Thymus (tissue), 11 donors: Measurements from ENCODE around the gene TTYH2. TPM values are rescaled to one million over a fixed set of nuclear protein-coding genes. Genes with fewer than 3 reads are reported as not detected.

Experiments used
- DNase-seq, 9 donors: peaks; one replicate each; pipeline ENCODE4 v3.0.0-alpha.2; 2013; ENCODE audit warnings: low spot score in 9 of 9, low read depth in 6 of 9, missing footprints in 1 of 9
- H3K27ac ChIP-seq, 2 donors: one replicate each; pipeline ENCODE4 v1.5.1; 2013; ENCODE audit warnings: control low read depth in 1 of 2, low read depth in 1 of 2, low read length in 1 of 2, mild to moderate bottlenecking in 1 of 2, moderate library complexity in 1 of 2
- H3K27me3 ChIP-seq, 2 donors: one replicate each; pipeline ENCODE4 v1.5.1; 2013; ENCODE audit warnings: low read length in 1 of 2; ENCODE audit not compliant: control insufficient read depth in 2 of 2, insufficient read depth in 1 of 2
- H3K36me3 ChIP-seq, 2 donors: one replicate each; pipeline ENCODE4 v1.5.1; 2013; ENCODE audit warnings: low read length in 1 of 2, mild to moderate bottlenecking in 1 of 2, moderate library complexity in 1 of 2; ENCODE audit not compliant: control insufficient read depth in 2 of 2, insufficient read depth in 2 of 2
- H3K4me1 ChIP-seq, 2 donors: one replicate each; pipeline ENCODE4 v1.5.1; 2013; ENCODE audit warnings: low read length in 2 of 2; ENCODE audit not compliant: control insufficient read depth in 2 of 2, insufficient read depth in 2 of 2
- H3K4me3 ChIP-seq, 2 donors: one replicate each; pipeline ENCODE4 v1.5.1; 2013; ENCODE audit warnings: low read length in 2 of 2, control low read depth in 1 of 2, mild to moderate bottlenecking in 1 of 2
- H3K9me3 ChIP-seq, 2 donors: one replicate each; pipeline ENCODE4 v1.5.1; 2013; ENCODE audit warnings: low read length in 1 of 2, mild to moderate bottlenecking in 1 of 2; ENCODE audit not compliant: control insufficient read depth in 2 of 2, insufficient read depth in 1 of 2
- WGBS: extraction: QIAGEN DNeasy Blood & Tissue Kit; methylation state at CpG from one replicate; pipeline ENCODE4 v1.1.7; 2013; 5-methylcytosine and 5-hydroxymethylcytosine counted together
- polyA plus RNA-seq: library from polyadenylated mRNA; stranded (reverse); fragments of 200-250 nt; gene quantifications from one replicate; pipeline ENCODE4 v1.2.3, GENCODE V29; 2013
- total RNA-seq: library from RNA; stranded (reverse); fragments of 120-200 nt; gene quantifications from one replicate; pipeline ENCODE4 v1.2.4, GENCODE V29; 2013
- donor health status: healthy.

Gene TTYH2
- total and polyA plus RNA-seq, 2 donors = 4.9 to 8.7 TPM

DNA sequence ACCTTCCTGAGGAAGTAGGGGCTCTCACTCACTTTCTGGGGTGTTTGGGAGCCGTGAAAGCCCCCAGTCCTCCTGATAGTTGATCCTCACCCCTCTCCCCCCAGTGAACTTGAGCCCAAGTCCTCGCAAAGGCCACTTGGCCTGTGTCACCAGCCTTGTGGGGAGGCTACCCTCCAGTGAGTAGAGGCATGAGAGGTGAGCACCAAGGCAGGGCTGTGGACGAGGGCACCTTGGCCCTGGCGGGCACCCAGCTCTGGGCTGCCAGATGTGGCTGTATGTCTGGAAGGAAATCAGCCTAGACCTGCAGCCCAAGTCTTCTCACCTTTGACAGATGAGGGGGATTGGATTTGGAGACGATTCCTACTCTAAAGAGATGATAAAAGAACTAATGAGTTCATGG lies 3.1 kb downstream of the TTYH2 start:
- Histone ChIP-seq H3K27ac (no peak overlapping the region), H3K36me3 (peaks cover 0 to under 1% of the 10 kb centered on the region in 2 donors), H3K27me3 (peaks cover 18 to 39% of the 10 kb centered on the region in 2 donors), H3K4me1 (peaks cover 17 to 57% of the 10 kb centered on the region in 2 donors), H3K4me3 (no peak overlapping the region), H3K9me3 (peaks cover 0 to 3% of the 10 kb centered on the region in 2 donors)
- DNase-seq = no peak
- 97% methylated on average over 5 of the region's 5 CpGs for WGBS

DNA sequence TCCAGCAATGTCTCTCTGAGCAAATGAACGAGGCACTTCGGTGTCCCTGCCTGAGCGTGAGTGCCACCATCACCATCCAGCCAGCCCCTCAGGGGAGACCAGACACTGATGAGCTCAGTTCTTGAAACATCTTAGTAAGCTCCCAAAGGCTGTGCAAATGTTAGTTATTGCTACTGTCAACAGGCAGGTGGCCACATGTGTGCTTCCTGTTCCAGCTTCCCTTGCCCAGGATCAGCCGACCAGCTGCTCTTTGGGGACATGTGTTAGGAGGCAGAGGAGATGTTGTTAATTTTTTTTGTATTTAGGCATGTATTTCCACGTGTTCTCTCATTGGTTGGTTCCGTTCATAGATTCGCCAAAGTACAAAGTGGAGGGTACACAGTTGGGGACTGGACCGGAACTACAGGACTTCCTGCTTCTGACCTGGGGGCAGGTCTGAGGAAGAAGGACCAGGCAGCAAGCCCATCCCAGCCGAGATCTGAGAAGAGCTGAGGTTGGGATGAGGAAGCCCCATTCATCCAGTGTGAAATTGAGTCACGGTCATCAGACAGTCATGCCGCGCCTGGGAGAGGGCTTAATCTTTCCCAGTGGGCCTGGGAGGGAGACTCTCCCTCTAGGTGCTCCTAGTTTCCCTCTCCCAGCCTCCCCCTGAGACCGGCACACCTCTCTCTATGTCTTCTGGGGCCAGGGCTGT lies 3.8 kb downstream of the TTYH2 start:
- no peak for DNase-seq

DNA sequence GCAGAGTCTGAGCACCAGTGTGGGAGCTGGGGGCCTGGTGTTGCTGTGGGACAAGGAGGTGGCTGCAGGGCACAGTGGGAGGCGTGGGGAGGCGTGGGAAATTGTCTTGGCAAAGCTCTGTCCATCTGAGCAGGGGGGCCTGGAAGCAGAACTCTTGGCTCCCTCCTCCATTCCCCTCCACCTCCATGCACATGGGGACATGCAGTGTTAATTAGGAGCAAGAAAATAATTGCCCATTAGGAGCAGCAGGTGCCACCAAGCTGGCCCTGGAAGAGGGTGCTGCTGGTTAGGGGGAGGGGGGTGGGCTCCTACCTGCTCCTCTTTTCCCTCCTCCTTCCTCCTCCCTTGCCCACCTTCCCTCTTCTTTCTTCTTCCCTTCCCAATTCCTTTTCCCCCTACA lies 4.5 kb downstream of the TTYH2 start:
- no peak overlapping the region for H3K4me3 ChIP-seq
- 96% methylated on average over 2 of the region's 2 CpGs for WGBS
- no peak for DNase-seq
- H3K27me3 ChIP-seq = peaks cover 7 to 26% of the 10 kb centered on the region in 2 donors
- no peak overlapping the region for H3K27ac ChIP-seq
- H3K4me1 ChIP-seq = peaks cover 15 to 44% of the 10 kb centered on the region in 2 donors
- peaks cover 0 to 3% of the 10 kb centered on the region in 2 donors for H3K9me3 ChIP-seq
- H3K36me3 ChIP-seq = no peaks in the 10 kb centered on the region

More for the DNA sequence above, 3.8 kb downstream of the TTYH2 start:
- H3K4me3 ChIP-seq = no peak overlapping the region
- H3K27ac ChIP-seq = no peak overlapping the region
- peaks cover 13 to 33% of the 10 kb centered on the region in 2 donors for H3K27me3 ChIP-seq
- WGBS = 79% methylated on average over 13 of the region's 13 CpGs
- H3K4me1 ChIP-seq = peaks cover 17 to 51% of the 10 kb centered on the region in 2 donors
- no peaks in the 10 kb centered on the region for H3K36me3 ChIP-seq
- H3K9me3 ChIP-seq = peaks cover 0 to 3% of the 10 kb centered on the region in 2 donors

DNA sequence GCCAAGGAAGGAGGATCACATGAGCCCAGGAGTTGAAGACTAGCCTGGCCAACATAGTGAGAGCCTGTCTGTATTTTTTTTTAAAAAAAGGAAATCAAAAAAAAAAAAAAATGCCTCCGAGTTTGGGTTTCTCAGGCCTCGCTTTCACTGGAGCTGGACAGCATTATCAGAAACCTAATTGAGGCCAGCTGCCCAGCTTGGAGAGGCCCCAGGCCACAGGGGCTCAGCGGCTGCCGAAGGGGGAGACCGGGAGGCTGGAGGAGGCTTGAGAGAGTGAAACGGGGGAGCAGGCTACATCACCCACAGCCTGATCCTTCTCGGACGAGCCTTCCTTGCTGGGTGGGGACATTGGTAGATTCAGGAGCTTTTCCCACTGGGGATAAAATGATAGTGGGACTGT lies 5.1 kb downstream of the TTYH2 start:
- peaks cover 0 to 3% of the 10 kb centered on the region in 2 donors for H3K9me3 ChIP-seq
- 96% methylated on average over 8 of the region's 8 CpGs for WGBS
- H3K4me3 ChIP-seq = no peak overlapping the region
- no peaks in the 10 kb centered on the region for H3K36me3 ChIP-seq
- H3K4me1 ChIP-seq = peaks cover 14 to 40% of the 10 kb centered on the region in 2 donors
- H3K27me3 ChIP-seq = peaks cover 3 to 20% of the 10 kb centered on the region in 2 donors
- no peak for DNase-seq
- no peak overlapping the region for H3K27ac ChIP-seq

DNA sequence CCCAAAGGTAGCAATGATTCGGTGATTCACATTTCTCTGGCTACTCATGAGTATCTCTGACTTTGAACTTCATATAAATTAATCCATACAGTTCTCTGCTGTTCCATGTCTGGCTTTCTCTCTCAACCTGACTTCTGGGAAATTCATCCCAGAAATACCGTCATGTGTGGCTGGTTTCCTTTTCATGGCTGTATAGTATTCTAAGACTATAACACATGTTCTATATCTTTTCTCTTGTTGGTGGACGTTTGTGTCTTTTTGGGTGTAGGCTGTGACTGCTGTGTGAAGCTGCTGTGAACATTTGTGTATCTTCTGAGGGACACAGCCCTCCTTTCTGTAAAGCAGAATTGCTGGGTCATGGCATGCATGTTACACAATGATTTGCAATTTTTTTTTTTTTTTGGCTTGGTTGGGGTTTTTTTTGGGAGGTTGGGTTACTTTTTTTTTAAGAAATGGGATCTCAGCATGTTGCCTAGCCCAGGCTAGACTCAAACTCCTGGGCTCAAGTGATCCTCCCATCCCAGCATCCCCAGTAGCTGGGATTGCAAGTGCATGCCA lies 6.3 kb downstream of the TTYH2 start:
- Histone ChIP-seq H3K4me1 (peaks cover 2 to 28% of the 10 kb centered on the region in 2 donors), H3K27me3 (peaks cover 0 to 8% of the 10 kb centered on the region in 2 donors), H3K4me3 (no peak overlapping the region), H3K36me3 (no peaks in the 10 kb centered on the region), H3K27ac (no peak overlapping the region), H3K9me3 (peaks cover 0 to 3% of the 10 kb centered on the region in 2 donors)
- DNase-seq = no peak
- whole genome bisulfite sequencing = 95% methylated on average over 3 of the region's 3 CpGs

DNA sequence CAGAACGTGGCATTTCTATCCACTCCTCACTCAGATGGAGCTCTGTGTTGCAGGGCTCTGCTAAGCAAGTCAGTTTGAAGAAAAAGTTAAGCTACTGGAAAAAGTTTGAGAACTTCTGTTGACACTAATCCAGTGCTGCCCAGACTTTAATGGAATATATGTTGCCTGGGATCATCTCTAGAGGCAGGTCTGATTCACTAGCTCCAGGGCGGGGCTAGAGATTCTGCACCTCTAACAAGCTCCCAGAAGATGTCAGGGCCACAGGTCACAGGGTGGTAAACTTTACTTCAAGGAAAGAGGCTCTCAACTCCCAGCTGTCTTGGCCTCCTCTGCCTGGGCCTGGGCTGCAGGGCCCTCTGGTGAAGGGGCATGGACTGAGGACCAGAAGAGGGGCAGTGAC lies 6.8 kb downstream of the TTYH2 start:
- Histone ChIP-seq H3K36me3 (no peaks in the 10 kb centered on the region), H3K9me3 (peaks cover 0 to 3% of the 10 kb centered on the region in 2 donors), H3K27me3 (peaks cover 0 to 4% of the 10 kb centered on the region in 2 donors), H3K27ac (no peak overlapping the region), H3K4me3 (no peak overlapping the region), H3K4me1 (peaks cover 2 to 22% of the 10 kb centered on the region in 2 donors)
- 95% methylated on average over 2 of the region's 2 CpGs for WGBS
- no peak for DNase-seq

DNA sequence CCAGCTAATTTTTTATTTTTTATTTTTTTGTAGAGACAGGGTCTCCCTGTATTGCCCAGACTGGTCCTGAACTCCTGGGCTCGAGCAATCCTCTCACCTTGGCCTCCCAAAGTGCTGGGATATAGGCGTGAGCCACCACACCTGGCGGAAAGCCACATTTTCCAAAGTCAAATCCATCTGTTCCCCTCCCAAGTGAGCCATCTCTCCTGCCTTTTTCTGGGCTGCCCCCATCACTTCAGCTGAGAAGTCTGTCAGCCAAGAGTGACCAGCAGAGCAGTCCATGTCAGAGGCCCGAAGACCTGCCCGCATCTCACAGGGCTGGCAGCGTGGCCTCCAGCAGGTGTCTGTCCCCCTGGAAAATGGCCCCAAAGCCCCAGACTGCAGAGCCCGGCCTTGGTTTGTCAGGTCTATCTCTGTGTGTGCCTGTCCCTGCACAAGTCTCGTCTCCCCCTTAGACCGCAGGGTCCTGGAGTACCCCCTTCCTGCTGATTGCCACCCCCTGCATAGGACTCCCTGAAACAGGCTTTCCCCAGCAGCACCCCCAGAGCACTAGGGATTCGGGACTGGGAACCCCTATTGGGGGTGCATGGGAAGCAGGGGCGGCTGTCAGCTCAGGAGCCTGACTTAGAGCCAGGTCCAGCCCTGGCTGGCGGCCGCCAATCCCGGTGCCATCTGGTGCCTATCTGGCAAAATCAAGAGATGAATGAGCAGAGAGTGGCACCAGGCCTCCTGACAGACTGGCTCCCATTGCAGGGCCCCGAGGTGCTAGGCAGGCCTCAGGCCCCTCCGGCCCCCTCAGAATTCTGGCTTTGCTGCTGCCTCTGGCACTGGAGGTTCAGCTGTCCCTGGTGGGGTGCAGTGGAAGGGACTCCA lies 7.8 kb downstream of the TTYH2 start:
- H3K36me3 ChIP-seq = no peaks in the 10 kb centered on the region
- DNase-seq = no peak
- 97% methylated on average over 16 of the region's 16 CpGs for WGBS
- peaks cover 0 to 3% of the 10 kb centered on the region in 2 donors for H3K9me3 ChIP-seq
- peaks cover 0 to 2% of the 10 kb centered on the region in 2 donors for H3K27me3 ChIP-seq
- peaks cover under 1 to 13% of the 10 kb centered on the region in 2 donors for H3K4me1 ChIP-seq
- H3K4me3 ChIP-seq = no peak overlapping the region
- no peak overlapping the region for H3K27ac ChIP-seq

DNA sequence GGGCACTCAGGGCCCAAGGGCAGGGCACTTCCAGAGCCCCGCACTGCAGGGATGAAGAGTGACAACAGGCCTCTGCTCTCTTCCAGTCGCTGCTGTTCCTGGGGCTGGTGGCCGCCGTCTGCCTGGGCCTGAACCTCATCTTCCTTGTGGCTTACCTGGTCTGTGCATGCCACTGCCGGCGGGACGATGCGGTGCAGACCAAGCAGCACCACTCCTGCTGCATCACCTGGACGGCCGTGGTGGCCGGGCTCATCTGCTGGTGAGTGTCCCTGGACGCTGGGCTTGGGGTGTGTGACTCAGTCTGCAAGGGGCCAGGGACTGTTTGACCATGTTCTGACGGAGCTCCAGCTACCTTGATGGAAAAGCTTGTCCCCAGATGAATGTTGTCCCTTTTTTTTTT lies 9.0 kb downstream of the TTYH2 start:
- H3K9me3 ChIP-seq = peaks cover 0 to 3% of the 10 kb centered on the region in 2 donors
- WGBS = 96% methylated on average over 13 of the region's 13 CpGs
- no peaks in the 10 kb centered on the region for H3K36me3 ChIP-seq
- H3K27me3 ChIP-seq = peaks cover 0 to 2% of the 10 kb centered on the region in 2 donors
- no peak overlapping the region for H3K27ac ChIP-seq
- DNase-seq = no peak
- peaks cover 0 to under 1% of the 10 kb centered on the region in 2 donors for H3K4me1 ChIP-seq
- H3K4me3 ChIP-seq = no peak overlapping the region

DNA sequence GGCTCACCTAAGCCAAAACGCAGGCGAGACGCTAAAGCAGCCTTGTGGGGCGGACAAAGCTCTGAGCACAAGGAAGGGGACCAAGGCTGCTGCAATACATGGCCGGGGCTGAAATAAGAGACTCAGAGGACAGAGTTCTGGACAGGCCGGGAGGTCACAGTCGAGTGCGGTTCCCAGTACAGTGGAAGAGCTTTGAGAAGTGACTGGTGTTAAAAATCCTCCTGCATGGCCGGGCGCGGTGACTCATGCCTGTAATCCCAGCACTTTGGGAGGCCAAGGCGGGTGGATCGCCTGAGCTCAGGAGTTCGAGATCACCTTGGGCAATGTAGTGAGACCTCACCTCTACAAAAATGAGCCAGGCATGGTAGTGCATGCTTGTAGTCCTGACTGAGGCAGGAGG lies 10.5 kb downstream of the TTYH2 start:
- H3K27me3 ChIP-seq = no peaks in the 10 kb centered on the region
- no peak overlapping the region for H3K4me3 ChIP-seq
- H3K36me3 ChIP-seq = no peaks in the 10 kb centered on the region
- no peak overlapping the region for H3K27ac ChIP-seq
- H3K4me1 ChIP-seq = no peaks in the 10 kb centered on the region
- H3K9me3 ChIP-seq = peaks cover 0 to 3% of the 10 kb centered on the region in 2 donors
- no peak for DNase-seq
- 98% methylated on average over 14 of the region's 14 CpGs for WGBS
